Stimulated activated naive B cell treated with anti-CD40 and anti-IgM and Interleukin-4, amounts not matched to agents 10 μg/mL and 1 μg/mL and 100 μg/mL, for 72 hours (primary cell): ENCODE measurements around the gene IL16.
"Not testable (repeated sequence)": the region's sequence is repeated elsewhere in the genome, so short reads cannot be mapped to it uniquely, and the experiment has no call there.

Experiments used
- ATAC-seq, 2 donors: fragments of 150-1000 bp; cut with Tn5 transposase; replicated peaks; 2 replicates each; pipeline ENCODE4 v1.10.0; 2021; ENCODE audit warnings: moderate library complexity in 1 of 2
- DNase-seq: peaks from one replicate; pipeline ENCODE4 v3.0.0; 2021
- H3K27ac Mint-ChIP-seq: one replicate; pipeline ENCODE4 v1.8.0; 2022; ENCODE audit warnings: mild to moderate bottlenecking, mixed read lengths
- H3K27me3 Mint-ChIP-seq, 2 donors: one replicate each; pipeline ENCODE4 v1.8.0; 2022; ENCODE audit warnings: mixed read lengths in 2 of 2
- H3K36me3 Mint-ChIP-seq, 2 donors: one replicate each; pipeline ENCODE4 v1.8.0; 2022; ENCODE audit warnings: mixed read lengths in 2 of 2, mild to moderate bottlenecking in 1 of 2
- H3K4me1 Mint-ChIP-seq, 2 donors: one replicate each; pipeline ENCODE4 v1.8.0; 2022; ENCODE audit warnings: mixed read lengths in 2 of 2, mild to moderate bottlenecking in 1 of 2
- H3K4me3 Mint-ChIP-seq, 2 donors: one replicate each; pipeline ENCODE4 v1.8.0; 2022; ENCODE audit warnings: mild to moderate bottlenecking in 2 of 2, mixed read lengths in 2 of 2, moderate library complexity in 1 of 2
- H3K9me3 Mint-ChIP-seq, 2 donors: one replicate each; pipeline ENCODE4 v1.8.0; 2022; ENCODE audit warnings: mixed read lengths in 2 of 2, mild to moderate bottlenecking in 1 of 2

Gene IL16

DNA sequence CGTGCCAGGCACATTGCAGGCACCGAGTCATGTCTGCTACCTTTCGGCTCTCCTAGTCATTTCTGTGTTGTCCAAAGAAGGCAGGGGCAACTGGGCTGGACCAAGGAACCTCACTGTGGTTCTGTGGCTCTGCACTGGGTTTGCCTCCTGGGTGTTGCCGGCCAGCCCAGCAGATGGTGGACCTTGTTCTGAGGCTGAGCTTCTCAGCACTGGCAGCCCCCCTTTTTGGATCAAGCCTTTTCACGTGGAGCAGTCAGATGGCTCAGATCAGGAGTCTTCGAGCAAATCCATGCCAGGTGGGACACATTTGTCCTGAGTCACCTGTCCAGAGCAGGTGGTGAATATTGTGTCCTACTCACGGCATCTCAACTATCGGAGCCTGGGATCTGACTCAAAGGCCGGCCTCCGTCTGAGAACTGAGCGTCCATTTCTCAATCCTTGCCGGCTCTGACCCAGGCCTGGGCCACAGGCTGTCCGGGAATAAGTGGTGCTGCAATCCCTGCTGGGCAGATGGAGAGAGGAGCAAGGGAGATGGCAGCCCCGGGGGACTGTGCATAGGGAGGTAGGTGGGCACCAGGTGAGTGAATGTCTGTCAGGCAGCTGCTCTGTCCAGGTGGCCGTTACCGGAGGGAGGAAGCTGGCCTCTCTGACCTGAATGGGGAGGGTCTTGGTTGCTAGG is at the start of gene IL16:
Gene IL16 (plus strand): TSS at position 304 of the 679 bp plus-strand sequence. CDS start 28,521 bp downstream, outside the sequence.
- no peak for ATAC-seq
- Mint-ChIP-seq H3K27ac (no peak within 1 kb of the TSS), H3K36me3 (no peaks in the 10 kb centered on the region), H3K4me1 (peaks cover 2 to 4% of the 10 kb centered on the region in 2 donors), H3K4me3 (no peak within 1 kb of the TSS), H3K9me3 (no peaks in the 10 kb centered on the region), H3K27me3 (peaks cover 19 to 21% of the 10 kb centered on the region in 2 donors)
- no peak for DNase-seq

GRCh38 chr15:81151389-81151788 is 45.3 kb upstream of the IL16 start:
- no peak for ATAC-seq
- H3K9me3 Mint-ChIP-seq, result no peaks in the 10 kb centered on the region
- no peak overlapping the region for H3K4me3 Mint-ChIP-seq
- H3K27me3 Mint-ChIP-seq, result peaks cover 9 to 19% of the 10 kb centered on the region in 2 donors
- no peaks in the 10 kb centered on the region for H3K36me3 Mint-ChIP-seq
- H3K27ac Mint-ChIP-seq, result no peak overlapping the region
- DNase-seq, result no peak
- no peaks in the 10 kb centered on the region for H3K4me1 Mint-ChIP-seq

- Mint-ChIP-seq H3K36me3 (no peaks in the 10 kb centered on the region), H3K9me3 (no peaks in the 10 kb centered on the region), H3K4me3 (no peak overlapping the region), H3K27ac (no peak overlapping the region), H3K27me3 (peaks cover 4 to 13% of the 10 kb centered on the region in 2 donors), H3K4me1 (peaks cover 0 to 3% of the 10 kb centered on the region in 2 donors)
- DNase-seq (no peak), ATAC-seq (no peak)
Measured at GRCh38 chr15:81152339-81152738, 44.3 kb upstream of the IL16 start.

GRCh38 chr15:81152799-81153198 is 43.9 kb upstream of the IL16 start:
- H3K36me3 Mint-ChIP-seq, result no peaks in the 10 kb centered on the region
- DNase-seq (no peak), ATAC-seq (no peak)
- peak overlapping the region; percentile 63 for H3K27ac Mint-ChIP-seq
- H3K9me3 Mint-ChIP-seq, result no peaks in the 10 kb centered on the region
- no peak overlapping the region for H3K4me3 Mint-ChIP-seq
- H3K4me1 Mint-ChIP-seq, result peaks cover 0 to 4% of the 10 kb centered on the region in 2 donors
- peaks cover 4 to 12% of the 10 kb centered on the region in 2 donors for H3K27me3 Mint-ChIP-seq

DNA sequence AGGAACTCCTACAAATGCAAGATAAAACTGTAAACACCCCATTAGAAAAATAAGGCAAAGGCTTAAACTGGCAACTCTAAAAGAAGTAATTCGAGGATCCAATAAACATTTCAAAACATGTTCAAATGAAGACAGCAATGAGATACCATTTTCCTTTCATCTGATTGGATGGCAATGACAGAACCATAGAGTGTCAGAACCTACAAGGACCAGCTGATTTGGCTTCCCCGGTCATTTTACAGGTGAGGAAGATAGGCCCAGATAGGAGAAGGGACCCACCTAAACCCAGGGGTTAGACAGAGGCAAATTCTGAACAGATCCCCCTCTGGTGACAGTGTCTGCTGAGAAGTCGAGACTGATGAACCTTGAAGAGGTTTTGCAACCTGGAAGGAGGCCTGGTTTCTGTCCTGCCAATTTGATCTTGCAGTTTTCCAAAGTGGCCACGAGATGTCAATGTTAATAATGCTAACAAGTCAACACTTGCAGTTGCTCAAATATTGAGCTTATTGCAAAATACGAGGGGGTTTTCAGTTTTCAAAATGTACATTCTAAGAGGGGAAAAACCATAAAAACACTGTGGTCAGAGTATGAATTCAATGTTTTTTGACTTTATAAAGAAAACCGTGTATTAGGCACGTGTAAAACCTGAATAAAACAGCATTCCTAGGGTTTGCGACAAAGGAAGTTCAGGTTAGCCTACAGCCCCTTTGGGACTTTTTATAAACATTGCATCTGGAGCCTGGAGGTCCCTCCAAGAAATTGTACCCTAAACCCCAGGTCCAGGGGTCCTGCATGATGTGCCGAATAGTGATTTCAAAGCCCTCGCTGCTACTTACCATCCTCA is 41.1 kb upstream of the IL16 start:
- no peak overlapping the region for H3K27ac Mint-ChIP-seq
- ATAC-seq (peak; percentile 68 to 69), DNase-seq (peak; percentile 8)
- H3K36me3 Mint-ChIP-seq, result no peaks in the 10 kb centered on the region
- H3K4me1 Mint-ChIP-seq, result peaks cover under 1 to 5% of the 10 kb centered on the region in 2 donors
- no peak overlapping the region for H3K4me3 Mint-ChIP-seq
- peaks cover 8 to 11% of the 10 kb centered on the region in 2 donors for H3K27me3 Mint-ChIP-seq
- no peaks in the 10 kb centered on the region for H3K9me3 Mint-ChIP-seq

DNA sequence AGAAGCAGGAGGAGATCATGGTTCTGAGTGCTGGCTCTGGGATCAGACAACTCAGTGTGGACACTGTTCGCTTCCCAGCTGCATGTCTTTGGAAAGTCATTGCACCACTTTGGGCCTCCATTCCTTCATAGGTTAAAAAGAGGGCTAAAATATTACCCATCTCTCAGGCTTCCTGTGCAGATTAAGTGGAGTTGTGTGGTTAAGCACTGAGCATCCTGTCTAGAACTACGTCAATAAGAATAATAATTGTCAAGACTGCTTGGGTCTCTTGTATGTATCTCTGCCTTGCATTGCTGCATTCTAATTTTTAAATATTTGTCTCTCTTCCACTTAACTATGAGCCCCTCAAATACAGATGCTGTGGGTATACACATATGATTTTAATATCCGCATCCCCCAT is 40.4 kb upstream of the IL16 start:
- H3K4me3 Mint-ChIP-seq, result no peak overlapping the region
- no peaks in the 10 kb centered on the region for H3K36me3 Mint-ChIP-seq
- no peak overlapping the region for H3K27ac Mint-ChIP-seq
- no peaks in the 10 kb centered on the region for H3K9me3 Mint-ChIP-seq
- DNase-seq, result no peak
- H3K4me1 Mint-ChIP-seq, result peaks cover 8 to 12% of the 10 kb centered on the region in 2 donors
- peaks cover 11% of the 10 kb centered on the region in 2 donors for H3K27me3 Mint-ChIP-seq
- no peak for ATAC-seq

- no peaks in the 10 kb centered on the region for H3K36me3 Mint-ChIP-seq
- no peak for DNase-seq
- H3K27ac Mint-ChIP-seq, result no peak overlapping the region
Measured at GRCh38 chr15:81157195-81157938, 39.3 kb upstream of the IL16 start.

DNA sequence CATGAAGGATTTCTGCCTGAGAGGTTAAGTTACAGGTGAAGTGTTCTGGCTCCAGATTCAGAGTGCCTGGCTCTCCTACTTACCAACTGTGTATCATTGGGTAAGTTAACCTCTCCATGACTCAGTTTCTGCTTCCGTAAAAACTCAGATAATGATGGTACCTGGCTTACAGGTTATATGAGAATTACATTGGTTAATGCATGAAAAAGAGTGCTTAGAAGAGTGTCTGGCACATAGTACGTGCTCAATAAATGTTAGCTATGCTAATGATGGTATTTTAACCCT is 38.8 kb upstream of the IL16 start:
- H3K27ac Mint-ChIP-seq, result no peak overlapping the region
- no peaks in the 10 kb centered on the region for H3K9me3 Mint-ChIP-seq
- H3K4me1 Mint-ChIP-seq, result peaks cover 20 to 23% of the 10 kb centered on the region in 2 donors
- no peak for DNase-seq
- peaks cover 15 to 22% of the 10 kb centered on the region in 2 donors for H3K27me3 Mint-ChIP-seq
- H3K4me3 Mint-ChIP-seq, result no peak overlapping the region
- ATAC-seq, result no peak
- H3K36me3 Mint-ChIP-seq, result no peaks in the 10 kb centered on the region

More at GRCh38 chr15:81157195-81157938, 39.3 kb upstream of the IL16 start:
- H3K9me3 Mint-ChIP-seq, result no peaks in the 10 kb centered on the region
- H3K4me3 Mint-ChIP-seq, result no peak overlapping the region
- no peak for ATAC-seq
- H3K27me3 Mint-ChIP-seq, result peaks cover 13 to 19% of the 10 kb centered on the region in 2 donors
- H3K4me1 Mint-ChIP-seq, result peaks cover 18 to 21% of the 10 kb centered on the region in 2 donors

DNA sequence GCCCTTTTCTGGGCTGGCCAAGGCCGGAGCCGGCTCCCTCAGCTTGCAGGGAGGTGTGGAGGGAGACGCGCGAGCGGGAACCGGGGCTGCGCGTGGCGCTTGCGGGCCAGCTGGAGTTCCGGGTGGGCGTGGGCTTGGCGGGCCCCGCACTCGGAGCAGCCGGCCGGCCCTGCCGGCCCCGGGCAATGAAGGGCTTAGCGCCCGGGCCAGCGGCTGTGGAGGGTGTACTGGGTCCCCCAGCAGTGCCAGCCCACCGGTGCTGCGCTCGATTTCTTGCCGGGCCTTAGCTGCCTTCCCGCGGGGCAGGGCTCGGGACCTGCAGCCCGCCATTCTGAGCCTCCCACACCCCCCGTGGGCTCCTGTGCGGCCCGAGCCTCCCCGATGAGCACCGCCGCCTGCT is 38.1 kb upstream of the IL16 start:
- not testable (repeated sequence) for H3K27ac Mint-ChIP-seq, H3K4me3 Mint-ChIP-seq, DNase-seq, ATAC-seq, H3K9me3 Mint-ChIP-seq, H3K36me3 Mint-ChIP-seq
- Mint-ChIP-seq H3K4me1 (peaks cover 20 to 23% of the 10 kb centered on the region in 2 donors), H3K27me3 (peaks cover 15 to 22% of the 10 kb centered on the region in 2 donors)

GRCh38 chr15:81160312-81161159 is 36.1 kb upstream of the IL16 start:
- ATAC-seq (no peak), DNase-seq (no peak)
- Mint-ChIP-seq H3K27ac (no peak overlapping the region), H3K9me3 (no peaks in the 10 kb centered on the region), H3K4me3 (no peak overlapping the region), H3K27me3 (peaks cover 23 to 29% of the 10 kb centered on the region in 2 donors), H3K36me3 (no peaks in the 10 kb centered on the region), H3K4me1 (peaks cover 20 to 23% of the 10 kb centered on the region in 2 donors)

DNA sequence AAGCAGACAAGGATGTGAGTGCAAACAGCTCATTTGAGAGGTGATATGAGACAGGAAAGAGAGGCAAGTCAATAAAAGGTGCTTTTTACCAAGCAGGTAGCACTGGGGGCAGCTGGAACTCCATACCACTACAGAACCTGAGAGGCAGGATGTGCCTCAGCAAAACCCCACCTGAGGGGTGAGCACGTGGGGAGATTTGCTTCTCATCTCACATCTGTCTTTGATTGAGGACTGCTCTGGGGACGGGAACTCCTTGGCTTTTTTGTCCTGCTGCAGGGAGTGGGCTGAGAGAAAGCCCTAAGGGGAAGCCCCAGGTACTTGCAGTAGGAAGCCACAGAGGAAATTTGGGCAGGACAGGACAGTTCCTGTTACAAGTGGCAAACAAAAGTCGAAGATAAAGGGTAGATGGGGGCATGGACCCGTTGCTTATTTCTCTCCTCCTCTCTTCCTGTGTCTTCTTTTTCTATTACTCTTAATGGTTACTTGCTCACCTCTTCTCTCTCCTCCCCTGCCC is 35.5 kb upstream of the IL16 start:
- H3K27ac Mint-ChIP-seq, result no peak overlapping the region
- ATAC-seq, result peak; percentile 49 to 64

GRCh38 chr15:81161851-81162250 is 34.8 kb upstream of the IL16 start:
- no peak overlapping the region for H3K4me3 Mint-ChIP-seq
- ATAC-seq, result peak in 1 of 2 donors; percentile 10

More for the DNA sequence above, 35.5 kb upstream of the IL16 start:
- peaks cover 23 to 29% of the 10 kb centered on the region in 2 donors for H3K27me3 Mint-ChIP-seq
- no peaks in the 10 kb centered on the region for H3K9me3 Mint-ChIP-seq
- peak; percentile 5 for DNase-seq
- peaks cover 20 to 23% of the 10 kb centered on the region in 2 donors for H3K4me1 Mint-ChIP-seq
- H3K4me3 Mint-ChIP-seq, result no peak overlapping the region
- no peaks in the 10 kb centered on the region for H3K36me3 Mint-ChIP-seq

GRCh38 chr15:81163961-81164800 is 32.5 kb upstream of the IL16 start:
- DNase-seq (no peak), ATAC-seq (no peak)
- Mint-ChIP-seq H3K27ac (no peak overlapping the region), H3K4me3 (no peak overlapping the region), H3K4me1 (peaks cover 20% of the 10 kb centered on the region in 2 donors), H3K36me3 (no peaks in the 10 kb centered on the region), H3K9me3 (no peaks in the 10 kb centered on the region), H3K27me3 (peaks cover 23 to 29% of the 10 kb centered on the region in 2 donors)

More at GRCh38 chr15:81161851-81162250, 34.8 kb upstream of the IL16 start:
- Mint-ChIP-seq H3K27ac (no peak overlapping the region), H3K36me3 (no peaks in the 10 kb centered on the region), H3K27me3 (peaks cover 23 to 29% of the 10 kb centered on the region in 2 donors), H3K9me3 (no peaks in the 10 kb centered on the region), H3K4me1 (peaks cover 20 to 23% of the 10 kb centered on the region in 2 donors)
- no peak for DNase-seq
